ENCODE data around the gene ADGRD1.

DNA sequence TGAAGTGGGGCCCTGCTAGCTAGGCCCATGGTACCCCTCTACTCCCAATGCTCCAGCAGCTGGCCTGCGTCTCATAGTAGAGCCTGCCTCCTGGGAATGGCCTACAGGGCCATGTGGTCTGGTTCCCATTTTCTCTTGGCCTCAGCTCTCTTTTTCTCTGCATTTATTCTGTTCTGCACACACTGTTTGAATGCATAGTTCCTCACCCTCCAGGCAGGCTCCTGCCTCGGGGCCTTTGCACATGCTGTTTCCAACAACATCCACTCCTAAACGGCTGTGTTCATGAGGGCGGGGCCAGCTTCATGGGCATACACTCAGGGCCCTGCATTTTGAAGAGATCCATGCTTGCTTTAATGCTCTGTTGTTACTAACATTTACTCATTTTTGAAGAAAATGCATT, 204.0 kb downstream of the ADGRD1 start:
- no peak for TF ChIP-seq TAF1 (IDR thresholded peaks at IDR 0.05; ENCODE audit: low read depth)
- no peak for TF ChIP-seq CREB1 (IDR thresholded peaks at IDR 0.05; ENCODE audit: low read depth)
- no peak for TF ChIP-seq EGR1 (IDR thresholded peaks at IDR 0.05)
- no peak for TF ChIP-seq TEAD4 (IDR thresholded peaks at IDR 0.05)
- TF ChIP-seq, protein P1, sequence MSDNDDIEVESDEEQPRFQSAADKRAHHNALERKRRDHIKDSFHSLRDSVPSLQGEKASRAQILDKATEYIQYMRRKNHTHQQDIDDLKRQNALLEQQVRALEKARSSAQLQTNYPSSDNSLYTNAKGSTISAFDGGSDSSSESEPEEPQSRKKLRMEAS (IDR thresholded peaks at IDR 0.05): no peak
